Measurements from ENCODE around the gene SUB1.

GRCh38 chr5:32572778-32573480 lies 12.4 kb upstream of the SUB1 start:
- no peak for TF ChIP-seq CTCF (IDR thresholded peaks at IDR 0.05; ENCODE audit: low read depth, low read length)
- peak; percentile 85; the same call in 1 of the 2 replicates for TF ChIP-seq EZH2phosphoT487 (IDR thresholded peaks at IDR 0.05; ENCODE audit: low read depth)
